Measurements from ENCODE around the gene PRKAG2. TPM values are rescaled to one million over a fixed set of nuclear protein-coding genes. Genes with fewer than 3 reads are reported as not detected.
"Not testable (repeated sequence)": the region's sequence is repeated elsewhere in the genome, so short reads cannot be mapped to it uniquely, and the experiment has no call there.

The PRKAG2 gene
- total and polyA plus RNA-seq, 4 donors: 17.5 to 33.3 (median 23.9) TPM

- Histone ChIP-seq H3K9me3 (ENCODE audit: control insufficient read depth in 4 of 4, insufficient read depth in 3 of 4, low read length in 3 of 4) (peaks cover 0 to 8% (median 2%) of the 10 kb centered on the region in 4 donors), H3K4me3 (no peak overlapping the region), H3K27me3 (ENCODE audit: control insufficient read depth in 3 of 3, insufficient read depth in 3 of 3, low read length in 2 of 3) (no peaks in the 10 kb centered on the region), H3K4me1 (ENCODE audit: control insufficient read depth in 5 of 5, insufficient read depth in 5 of 5, low read length in 5 of 5) (peaks cover 0 to 9% (median 0%) of the 10 kb centered on the region in 5 donors), H3K36me3 (ENCODE audit: control insufficient read depth in 4 of 4, insufficient read depth in 4 of 4, low read length in 4 of 4) (no peaks in the 10 kb centered on the region), H3K9ac (ENCODE audit: insufficient read depth in 1 of 2, low read length in 2 of 2) (no peak overlapping the region), H3K27ac (ENCODE audit: low read depth in 1 of 2, low read length in 1 of 2) (no peak overlapping the region)
- DNase-seq (peak in 1 of 3 donors; percentile 68), ATAC-seq (ENCODE audit: insufficient read depth, low FRiP score) (peak; percentile 47)
- TF ChIP-seq CTCF (IDR thresholded peaks at IDR 0.05; ENCODE audit: control extremely low read depth, extremely low read depth): no peak
- 36 to 38% methylated on average over 10 of the region's 10 CpGs for WGBS, 2 donors
Measured at GRCh38 chr7:151917791-151918509, 41.0 kb upstream of the PRKAG2 start.

- Histone ChIP-seq H3K9me3 (ENCODE audit: control insufficient read depth in 4 of 4, insufficient read depth in 3 of 4, low read length in 3 of 4) (peaks cover 0 to 8% (median 2%) of the 10 kb centered on the region in 4 donors), H3K36me3 (ENCODE audit: control insufficient read depth in 4 of 4, insufficient read depth in 4 of 4, low read length in 4 of 4) (no peaks in the 10 kb centered on the region), H3K27ac (ENCODE audit: low read depth in 1 of 2, low read length in 1 of 2) (no peak overlapping the region), H3K4me1 (ENCODE audit: control insufficient read depth in 5 of 5, insufficient read depth in 5 of 5, low read length in 5 of 5) (peaks cover 0 to 9% (median 0%) of the 10 kb centered on the region in 5 donors), H3K9ac (ENCODE audit: insufficient read depth in 1 of 2, low read length in 2 of 2) (no peak overlapping the region), H3K4me3 (no peak overlapping the region), H3K27me3 (ENCODE audit: control insufficient read depth in 3 of 3, insufficient read depth in 3 of 3, low read length in 2 of 3) (no peaks in the 10 kb centered on the region)
- 97 to 98% methylated on average over 1 of the region's 1 CpG for WGBS, 2 donors
- TF ChIP-seq CTCF (IDR thresholded peaks at IDR 0.05; ENCODE audit: control extremely low read depth, extremely low read depth): no peak
- no peak for ATAC-seq (ENCODE audit: insufficient read depth, low FRiP score)
- no peak for DNase-seq
Measured at GRCh38 chr7:151914051-151914450, 37.1 kb upstream of the PRKAG2 start.

GRCh38 chr7:151910655-151911054 is 33.7 kb upstream of the PRKAG2 start:
- WGBS, 2 donors: 87 to 88% methylated on average over 3 of the region's 3 CpGs
- not testable (repeated sequence) for H3K27ac ChIP-seq (ENCODE audit: low read depth in 1 of 2, low read length in 1 of 2); H3K36me3 ChIP-seq (ENCODE audit: control insufficient read depth in 4 of 4, insufficient read depth in 4 of 4, low read length in 4 of 4); H3K4me3 ChIP-seq; ATAC-seq (ENCODE audit: insufficient read depth, low FRiP score); H3K4me1 ChIP-seq (ENCODE audit: control insufficient read depth in 5 of 5, insufficient read depth in 5 of 5, low read length in 5 of 5); H3K9ac ChIP-seq (ENCODE audit: insufficient read depth in 1 of 2, low read length in 2 of 2); DNase-seq; H3K27me3 ChIP-seq (ENCODE audit: control insufficient read depth in 3 of 3, insufficient read depth in 3 of 3, low read length in 2 of 3); H3K9me3 ChIP-seq (ENCODE audit: control insufficient read depth in 4 of 4, insufficient read depth in 3 of 4, low read length in 3 of 4)

DNA sequence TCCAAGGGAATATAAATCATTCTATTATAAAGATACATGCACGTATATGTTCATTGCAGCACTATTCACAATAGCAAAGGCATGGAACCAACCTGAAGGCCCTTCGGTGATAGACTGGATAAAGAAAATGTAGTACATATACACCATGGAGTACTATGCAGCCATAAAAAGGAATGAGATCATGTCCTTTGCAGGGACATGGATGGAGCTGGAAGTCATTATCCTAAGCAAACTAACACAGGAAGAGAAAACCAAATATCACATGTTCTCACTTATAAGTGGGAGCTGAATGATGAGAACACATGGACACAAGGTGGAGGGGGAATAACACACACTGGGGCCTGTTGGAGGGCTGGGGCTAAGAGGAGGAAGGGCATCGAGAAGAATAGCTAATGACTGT is 30.2 kb upstream of the PRKAG2 start:
- not testable (repeated sequence) for H3K9me3 ChIP-seq (ENCODE audit: control insufficient read depth in 4 of 4, insufficient read depth in 3 of 4, low read length in 3 of 4); H3K4me1 ChIP-seq (ENCODE audit: control insufficient read depth in 5 of 5, insufficient read depth in 5 of 5, low read length in 5 of 5); H3K27ac ChIP-seq (ENCODE audit: low read depth in 1 of 2, low read length in 1 of 2); H3K36me3 ChIP-seq (ENCODE audit: control insufficient read depth in 4 of 4, insufficient read depth in 4 of 4, low read length in 4 of 4); H3K9ac ChIP-seq (ENCODE audit: insufficient read depth in 1 of 2, low read length in 2 of 2); H3K27me3 ChIP-seq (ENCODE audit: control insufficient read depth in 3 of 3, insufficient read depth in 3 of 3, low read length in 2 of 3); H3K4me3 ChIP-seq; DNase-seq; ATAC-seq (ENCODE audit: insufficient read depth, low FRiP score)
- 84 to 93% methylated on average over 3 of the region's 3 CpGs for WGBS, 2 donors
